ENCODE data around the gene HSPA2. TPM values are rescaled to one million over a fixed set of nuclear protein-coding genes. Genes with fewer than 3 reads are reported as not detected.

The HSPA2 gene
- polyA plus RNA-seq, 2 donors = 45.4 to 54.8 TPM

Other genes starting within 250 kb of the HSPA2 start
- under 1 TPM; 0.15 to 0.20 TPM for gene ESR2, start 246.4 kb upstream of the HSPA2 start, polyA plus RNA-seq
- gene MTHFD1, start 152.4 kb upstream of the HSPA2 start, polyA plus RNA-seq = 10 to 100 TPM; 34.0 to 34.9 TPM
- gene AKAP5, start 75.2 kb upstream of the HSPA2 start, polyA plus RNA-seq = under 1 TPM; 0.04 to 0.06 TPM
- gene ZBTB25, start 36.9 kb upstream of the HSPA2 start, polyA plus RNA-seq = 1 to 10 TPM; 1.7 to 2.7 TPM
- 10 to 100 TPM in 1 of 2 donors, 1 to 10 TPM in 1; 9.5 to 14.4 TPM for gene ZBTB1, start 36.0 kb upstream of the HSPA2 start, polyA plus RNA-seq
- gene PPP1R36, start 9.2 kb downstream of the HSPA2 start, polyA plus RNA-seq = under 1 TPM; 0.26 to 0.71 TPM
- 10 to 100 TPM; 23.1 to 27.1 TPM for gene PLEKHG3, start 163.7 kb downstream of the HSPA2 start, polyA plus RNA-seq

Measured in esophagus (tissue), 2 donors.